CD4-positive, alpha-beta T cell treated with Interleukin-15 for 1 hour (primary cell): ENCODE results near the gene WRAP73.

Source experiments
- DNase-seq: peaks from one replicate; pipeline ENCODE4 v3.0.0-alpha.2; 2020

WRAP73 gene

GRCh38 chr1:3609016-3609768 is 40.7 kb downstream of the WRAP73 start:
- DNase-seq: no peak

GRCh38 chr1:3608154-3608553 is 41.7 kb downstream of the WRAP73 start:
- DNase-seq: no peak

- no peak for DNase-seq
These were observed 42.2 kb downstream of the WRAP73 start for GRCh38 chr1:3607703-3608065.

GRCh38 chr1:3606779-3607702 is 42.9 kb downstream of the WRAP73 start:
- no peak for DNase-seq

- DNase-seq: no peak
These were observed 44.7 kb downstream of the WRAP73 start for GRCh38 chr1:3604997-3605823.

- DNase-seq: no peak
These were observed 45.4 kb downstream of the WRAP73 start for GRCh38 chr1:3604468-3604974.

GRCh38 chr1:3603571-3604467 is 46.1 kb downstream of the WRAP73 start:
- DNase-seq: no peak

GRCh38 chr1:3603156-3603555 is 46.7 kb downstream of the WRAP73 start:
- no peak for DNase-seq

GRCh38 chr1:3602375-3602774 is 47.5 kb downstream of the WRAP73 start:
- DNase-seq: no peak

GRCh38 chr1:3601743-3602142 is 48.2 kb downstream of the WRAP73 start:
- no peak for DNase-seq

- DNase-seq: no peak
These were observed 49.5 kb downstream of the WRAP73 start for GRCh38 chr1:3600354-3600753.

GRCh38 chr1:3599816-3600215 is 50.1 kb downstream of the WRAP73 start:
- DNase-seq: no peak

- DNase-seq: no peak
These were observed 50.6 kb downstream of the WRAP73 start for GRCh38 chr1:3599286-3599811.

GRCh38 chr1:3598522-3599285 is 51.2 kb downstream of the WRAP73 start:
- DNase-seq: no peak

- no peak for DNase-seq
These were observed 51.8 kb downstream of the WRAP73 start for GRCh38 chr1:3598051-3598491.

- peak; percentile 24 for DNase-seq
These were observed 52.3 kb downstream of the WRAP73 start for GRCh38 chr1:3597599-3597964.

- no peak for DNase-seq
These were observed 53.0 kb downstream of the WRAP73 start for GRCh38 chr1:3596663-3597598.

GRCh38 chr1:3595949-3596348 is 54.0 kb downstream of the WRAP73 start:
- DNase-seq: no peak

GRCh38 chr1:3594706-3595377 is 55.1 kb downstream of the WRAP73 start:
- no peak for DNase-seq
